Measurements from ENCODE around the gene PPARGC1A. TPM values are rescaled to one million over a fixed set of nuclear protein-coding genes. Genes with fewer than 3 reads are reported as not detected.

The PPARGC1A gene
- total and polyA plus RNA-seq, 7 donors = 7.8 to 89.3 (median 37.2) TPM

DNA sequence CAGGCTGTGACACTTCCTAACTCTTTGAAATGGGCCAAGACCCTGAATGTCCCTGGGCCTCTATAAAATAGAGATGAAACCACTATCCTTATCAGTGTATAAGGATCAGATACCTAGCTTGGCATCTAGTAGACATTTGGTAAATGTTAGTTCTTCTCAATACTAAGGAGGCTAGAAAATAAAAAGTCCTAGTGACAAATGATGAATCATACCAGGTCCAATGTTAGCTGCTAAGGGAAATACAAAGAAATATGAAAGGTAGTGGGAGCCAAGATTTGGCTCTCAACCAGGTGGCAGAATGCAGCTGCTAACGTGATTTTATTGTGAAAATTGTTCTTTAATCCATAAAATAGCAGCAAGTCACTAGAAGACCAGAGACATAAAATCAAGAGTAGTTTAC, 19.8 kb upstream of the PPARGC1A start:
- H3K36me3 ChIP-seq (ENCODE audit: insufficient read depth in 1 of 2, low read depth in 1 of 2) = no peaks in the 10 kb centered on the region
- no peak overlapping the region for H3K4me3 ChIP-seq
- H3K9me3 ChIP-seq = no peaks in the 10 kb centered on the region
- TF ChIP-seq, protein P1, sequence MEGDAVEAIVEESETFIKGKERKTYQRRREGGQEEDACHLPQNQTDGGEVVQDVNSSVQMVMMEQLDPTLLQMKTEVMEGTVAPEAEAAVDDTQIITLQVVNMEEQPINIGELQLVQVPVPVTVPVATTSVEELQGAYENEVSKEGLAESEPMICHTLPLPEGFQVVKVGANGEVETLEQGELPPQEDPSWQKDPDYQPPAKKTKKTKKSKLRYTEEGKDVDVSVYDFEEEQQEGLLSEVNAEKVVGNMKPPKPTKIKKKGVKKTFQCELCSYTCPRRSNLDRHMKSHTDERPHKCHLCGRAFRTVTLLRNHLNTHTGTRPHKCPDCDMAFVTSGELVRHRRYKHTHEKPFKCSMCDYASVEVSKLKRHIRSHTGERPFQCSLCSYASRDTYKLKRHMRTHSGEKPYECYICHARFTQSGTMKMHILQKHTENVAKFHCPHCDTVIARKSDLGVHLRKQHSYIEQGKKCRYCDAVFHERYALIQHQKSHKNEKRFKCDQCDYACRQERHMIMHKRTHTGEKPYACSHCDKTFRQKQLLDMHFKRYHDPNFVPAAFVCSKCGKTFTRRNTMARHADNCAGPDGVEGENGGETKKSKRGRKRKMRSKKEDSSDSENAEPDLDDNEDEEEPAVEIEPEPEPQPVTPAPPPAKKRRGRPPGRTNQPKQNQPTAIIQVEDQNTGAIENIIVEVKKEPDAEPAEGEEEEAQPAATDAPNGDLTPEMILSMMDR (IDR thresholded peaks at IDR 0.05) = no peak
- no peak overlapping the region for H3K27ac ChIP-seq
- ATAC-seq (no peak), DNase-seq (no peak)
- intact Hi-C loops (cut with DNase I) = no loop called here
- WGBS, 3 donors = 22 to 38% (median 29%) methylated on average over 1 of the region's 1 CpG
- H3K4me1 ChIP-seq = peaks cover 4% of the 10 kb centered on the region
- H3K27me3 ChIP-seq (ENCODE audit: insufficient read depth in 3 of 3, low read length in 2 of 3) = no peaks in the 10 kb centered on the region

DNA sequence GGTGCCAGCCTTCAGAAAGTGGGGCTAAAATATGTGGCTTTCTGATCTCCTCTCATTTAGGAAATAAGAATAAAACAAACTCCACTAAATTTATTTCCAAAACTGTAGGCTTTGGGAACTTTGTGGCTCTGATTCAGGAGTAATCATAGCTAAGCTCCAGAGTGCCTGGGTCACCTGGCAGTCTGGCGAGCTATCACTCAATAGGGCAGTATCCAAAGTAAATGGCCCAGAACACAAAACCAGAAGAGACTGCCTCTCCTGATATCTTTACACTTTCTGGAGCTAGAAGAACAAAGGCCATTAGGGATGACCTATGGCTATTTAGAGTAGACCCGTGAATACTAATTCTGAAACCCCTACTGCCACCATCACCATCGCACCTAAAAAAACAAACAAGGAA, 17.0 kb upstream of the PPARGC1A start:
- TF ChIP-seq, protein P1 (IDR thresholded peaks at IDR 0.05) = no peak
- intact Hi-C loops (cut with DNase I) = no loop called here
- no peak for DNase-seq
- Histone ChIP-seq H3K9me3 (no peaks in the 10 kb centered on the region), H3K4me3 (no peak overlapping the region), H3K4me1 (peaks cover 16% of the 10 kb centered on the region), H3K27me3 (ENCODE audit: insufficient read depth in 3 of 3, low read length in 2 of 3) (no peaks in the 10 kb centered on the region), H3K36me3 (ENCODE audit: insufficient read depth in 1 of 2, low read depth in 1 of 2) (no peaks in the 10 kb centered on the region), H3K27ac (no peak overlapping the region)
- no peak for ATAC-seq
- WGBS, 3 donors = 88% methylated on average over 3 of the region's 3 CpGs

DNA sequence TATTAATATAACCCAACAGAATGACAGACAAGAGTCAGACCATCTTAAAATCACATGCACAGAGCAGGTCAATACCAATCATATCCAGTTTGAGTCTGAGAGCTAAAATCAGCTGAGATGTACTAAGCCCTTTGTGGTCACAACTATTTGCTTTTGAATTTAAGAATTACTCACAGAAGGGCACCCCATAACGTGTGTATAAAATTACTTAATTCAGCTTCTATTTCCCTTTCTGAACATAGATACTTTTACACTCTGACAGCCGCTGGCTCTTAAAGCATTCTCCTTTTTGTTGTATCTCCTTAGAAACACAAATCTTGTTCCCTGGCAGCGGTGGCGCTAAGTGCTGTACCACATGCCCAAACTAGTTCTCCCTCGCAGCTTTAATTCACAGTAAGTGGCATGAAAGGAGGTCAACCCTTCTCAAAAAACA, 14.8 kb upstream of the PPARGC1A start:
- no peaks in the 10 kb centered on the region for H3K27me3 ChIP-seq (ENCODE audit: insufficient read depth in 3 of 3, low read length in 2 of 3)
- 28 to 51% (median 43%) methylated on average over 5 of the region's 5 CpGs for WGBS, 3 donors
- peak overlapping the region; percentile 7 for H3K4me3 ChIP-seq
- H3K4me1 ChIP-seq = peaks cover 16% of the 10 kb centered on the region
- TF ChIP-seq, protein P1 (IDR thresholded peaks at IDR 0.05) = no peak
- intact Hi-C loops (cut with DNase I) = no loop called here
- H3K36me3 ChIP-seq (ENCODE audit: insufficient read depth in 1 of 2, low read depth in 1 of 2) = no peaks in the 10 kb centered on the region
- ATAC-seq = peak; percentile 25 to 51 (median 44)
- DNase-seq = no peak
- peak overlapping the region; percentile 80 for H3K27ac ChIP-seq
- H3K9me3 ChIP-seq = no peaks in the 10 kb centered on the region

DNA sequence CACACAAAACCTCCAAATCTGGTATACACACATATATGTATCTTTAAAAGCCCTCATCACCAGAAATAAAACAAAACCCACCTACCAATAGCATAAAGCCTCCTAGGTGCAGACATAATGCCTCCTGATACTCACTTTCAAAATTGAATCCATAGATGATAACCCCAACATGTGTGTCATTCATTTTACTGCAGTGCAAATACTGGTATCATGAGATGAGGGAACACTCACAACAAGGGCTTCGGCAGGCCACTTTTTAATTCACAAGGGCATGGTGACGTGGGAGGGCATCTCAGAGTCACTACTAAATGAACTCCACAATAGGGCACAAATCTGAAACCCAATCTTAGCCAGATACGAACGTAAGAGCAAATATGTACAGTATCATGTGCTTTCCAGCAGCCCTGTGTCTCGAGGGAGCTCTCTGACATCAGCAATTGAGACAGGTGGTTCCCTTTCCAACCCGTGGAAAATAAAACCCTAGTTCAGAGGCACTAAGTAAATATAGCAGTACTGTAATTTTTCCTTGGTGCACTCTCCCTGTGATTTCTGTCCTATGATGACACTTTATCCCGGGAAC, 14.1 kb upstream of the PPARGC1A start:
- ATAC-seq (peak; percentile 90 to 93 (median 92)), DNase-seq (no peak)
- peak overlapping the region; percentile 80 for H3K27ac ChIP-seq
- no peaks in the 10 kb centered on the region for H3K9me3 ChIP-seq
- no peaks in the 10 kb centered on the region for H3K36me3 ChIP-seq (ENCODE audit: insufficient read depth in 1 of 2, low read depth in 1 of 2)
- H3K27me3 ChIP-seq (ENCODE audit: insufficient read depth in 3 of 3, low read length in 2 of 3) = no peaks in the 10 kb centered on the region
- intact Hi-C loops (cut with DNase I) = no loop called here
- peaks cover 16% of the 10 kb centered on the region for H3K4me1 ChIP-seq
- TF ChIP-seq, protein P1 (IDR thresholded peaks at IDR 0.05) = no peak
- 12 to 21% (median 17%) methylated on average over 7 of the region's 7 CpGs for WGBS, 3 donors
- peak overlapping the region; percentile 48 for H3K4me3 ChIP-seq
